GM12891 (cell line): ENCODE data around the gene HNRNPAB.

Experiments
- DNase-seq: peaks from one replicate; pipeline ENCODE4 v3.0.0; 2011; ENCODE audit warnings: low spot score; ENCODE audit not compliant: insufficient read length
- FAIRE-seq: peaks from 2 replicates; lab custom pipeline; 2011; peaks lifted over from hg19 to GRCh38; lab: Jason Lieb, UNC
- PAX5 ChIP-seq: IDR thresholded peaks from 2 replicates; pipeline ENCODE4 v1.6.1; 2011; ENCODE audit warnings: low read length, moderate library complexity, mild to moderate bottlenecking; ENCODE audit not compliant: insufficient read depth, severe bottlenecking
- POLR2A ChIP-seq: IDR thresholded peaks from 2 replicates; pipeline ENCODE4 v1.6.1; 2011; ENCODE audit warnings: low read depth, low read length, control low read depth
- POLR2AphosphoS5 ChIP-seq: IDR thresholded peaks from 2 replicates; pipeline ENCODE4 v1.6.1; 2011; ENCODE audit warnings: low read depth, low read length, control low read depth
- POU2F2 ChIP-seq: IDR thresholded peaks from 2 replicates; pipeline ENCODE4 v1.6.1; 2011; ENCODE audit warnings: low read depth, mild to moderate bottlenecking, control low read depth, low read length, moderate library complexity
- SPI1 ChIP-seq: IDR thresholded peaks from 2 replicates; pipeline ENCODE4 v1.6.1; 2011; ENCODE audit warnings: low read depth, low read length, control low read depth
- TAF1 ChIP-seq: IDR thresholded peaks from 2 replicates; pipeline ENCODE4 v1.6.1; 2011; ENCODE audit warnings: low read depth, low read length, control low read depth

HNRNPAB gene

DNA sequence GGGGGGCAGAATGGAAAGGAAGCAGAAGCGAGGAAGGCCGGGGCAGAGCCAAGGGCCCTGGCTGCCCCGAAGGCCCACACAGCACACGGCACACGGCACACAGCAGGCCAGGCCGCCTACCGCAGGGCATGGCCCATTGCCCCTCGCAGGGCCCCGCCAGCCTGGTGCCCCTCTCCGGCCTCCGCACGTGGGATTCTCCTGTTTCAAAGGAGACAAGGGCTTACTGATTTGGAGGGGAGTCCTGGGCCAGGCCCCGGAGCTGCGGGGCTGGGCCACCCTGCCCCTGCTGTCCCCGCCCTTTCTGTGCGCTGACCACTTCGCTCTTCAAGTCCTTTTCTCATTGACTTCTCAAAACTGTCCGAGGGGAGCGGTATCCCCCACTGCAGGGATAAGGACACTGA, 36.0 kb downstream of the HNRNPAB start:
- no peak for TF ChIP-seq PAX5
- TF ChIP-seq POLR2AphosphoS5, result no peak
- TF ChIP-seq TAF1, result no peak
- FAIRE-seq (no peak), DNase-seq (no peak)

- DNase-seq (no peak), FAIRE-seq (peak; percentile 82)
- no peak for TF ChIP-seq POU2F2
- peak; percentile 28; the same call in 1 of the 2 replicates for TF ChIP-seq SPI1
Measured at GRCh38 chr5:178240766-178241165, 36.4 kb downstream of the HNRNPAB start.

GRCh38 chr5:178241231-178241663, 36.9 kb downstream of the HNRNPAB start:
- TF ChIP-seq TAF1 (no peak), PAX5 (no peak), POLR2A (no peak), POU2F2 (no peak), SPI1 (no peak), POLR2AphosphoS5 (no peak)
- FAIRE-seq, result no peak
- DNase-seq, result no peak

GRCh38 chr5:178241688-178242231, 37.4 kb downstream of the HNRNPAB start:
- FAIRE-seq, result peak; percentile 51
- TF ChIP-seq POLR2A (no peak), PAX5 (no peak), POU2F2 (no peak), POLR2AphosphoS5 (no peak), TAF1 (no peak), SPI1 (no peak)
- no peak for DNase-seq

DNA sequence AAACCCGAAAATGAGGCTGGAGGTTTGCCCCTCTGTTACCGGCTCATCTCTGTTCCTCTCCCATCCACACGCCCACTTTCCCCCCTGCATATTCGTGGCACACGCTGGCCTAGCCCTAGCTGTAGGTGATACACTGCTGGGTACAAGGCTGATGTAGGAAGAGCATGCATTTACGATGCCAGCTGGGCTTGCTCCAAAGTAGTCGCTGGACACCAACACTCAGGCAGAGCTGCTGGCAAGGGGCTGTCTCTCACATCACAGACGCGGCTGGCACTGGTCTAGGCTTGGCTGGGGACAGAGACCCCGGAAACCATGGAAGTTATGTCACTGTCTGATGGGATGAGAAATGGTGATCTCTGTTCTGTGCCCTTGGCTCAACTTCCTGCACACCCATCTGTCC, 38.1 kb downstream of the HNRNPAB start:
- no peak for DNase-seq
- no peak for FAIRE-seq
- TF ChIP-seq TAF1, result no peak
- TF ChIP-seq PAX5, result no peak
- TF ChIP-seq POLR2AphosphoS5, result no peak
- TF ChIP-seq POU2F2, result no peak
- TF ChIP-seq SPI1, result no peak

DNA sequence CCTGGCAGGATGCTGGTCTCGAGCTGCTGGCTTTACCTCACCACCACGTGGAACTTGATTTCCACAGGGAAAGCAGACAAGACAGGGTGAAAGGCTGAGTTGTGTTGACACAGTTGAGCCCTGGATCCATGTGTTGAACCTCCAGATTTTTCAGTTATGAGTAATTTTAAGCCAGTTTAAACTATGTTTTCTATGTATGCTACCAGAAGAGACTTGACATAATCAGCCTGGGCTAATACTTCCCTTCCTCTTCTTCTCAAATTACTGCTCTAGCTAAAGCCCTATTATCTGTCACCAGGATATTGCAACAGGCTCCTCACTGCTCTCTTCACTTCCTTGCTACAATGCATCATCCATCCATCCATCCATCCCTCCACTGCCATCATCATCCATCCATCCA, 40.2 kb downstream of the HNRNPAB start:
- DNase-seq (no peak), FAIRE-seq (no peak)
- TF ChIP-seq POU2F2, result no peak
- no peak for TF ChIP-seq PAX5
- TF ChIP-seq SPI1, result no peak
- TF ChIP-seq TAF1, result no peak

DNA sequence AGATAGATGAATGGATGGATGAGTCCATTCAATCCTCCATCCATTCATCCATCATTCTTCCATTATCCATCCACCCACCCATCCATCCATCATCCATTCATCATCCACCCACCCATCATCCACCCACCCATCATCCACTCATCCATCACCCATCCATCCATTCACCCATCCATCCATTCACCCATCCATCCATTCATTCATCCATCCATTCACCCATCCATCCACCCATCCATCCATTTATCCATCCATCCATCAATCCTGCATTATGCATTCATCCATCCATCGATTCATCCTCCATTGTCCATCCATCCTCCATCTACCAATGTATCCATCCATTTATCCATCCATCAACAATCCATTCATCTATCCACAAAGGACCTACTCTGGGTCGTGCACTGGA, 41.1 kb downstream of the HNRNPAB start:
- FAIRE-seq (no peak), DNase-seq (no peak)
- no peak for TF ChIP-seq POLR2A
- no peak for TF ChIP-seq SPI1
- TF ChIP-seq PAX5, result no peak
- TF ChIP-seq POU2F2, result no peak
- TF ChIP-seq TAF1, result no peak
- no peak for TF ChIP-seq POLR2AphosphoS5

- no peak for DNase-seq
- no peak for FAIRE-seq
- TF ChIP-seq POLR2A (no peak), SPI1 (no peak), POLR2AphosphoS5 (no peak), TAF1 (no peak), POU2F2 (no peak), PAX5 (no peak)
Measured at GRCh38 chr5:178246624-178247279, 42.4 kb downstream of the HNRNPAB start.

DNA sequence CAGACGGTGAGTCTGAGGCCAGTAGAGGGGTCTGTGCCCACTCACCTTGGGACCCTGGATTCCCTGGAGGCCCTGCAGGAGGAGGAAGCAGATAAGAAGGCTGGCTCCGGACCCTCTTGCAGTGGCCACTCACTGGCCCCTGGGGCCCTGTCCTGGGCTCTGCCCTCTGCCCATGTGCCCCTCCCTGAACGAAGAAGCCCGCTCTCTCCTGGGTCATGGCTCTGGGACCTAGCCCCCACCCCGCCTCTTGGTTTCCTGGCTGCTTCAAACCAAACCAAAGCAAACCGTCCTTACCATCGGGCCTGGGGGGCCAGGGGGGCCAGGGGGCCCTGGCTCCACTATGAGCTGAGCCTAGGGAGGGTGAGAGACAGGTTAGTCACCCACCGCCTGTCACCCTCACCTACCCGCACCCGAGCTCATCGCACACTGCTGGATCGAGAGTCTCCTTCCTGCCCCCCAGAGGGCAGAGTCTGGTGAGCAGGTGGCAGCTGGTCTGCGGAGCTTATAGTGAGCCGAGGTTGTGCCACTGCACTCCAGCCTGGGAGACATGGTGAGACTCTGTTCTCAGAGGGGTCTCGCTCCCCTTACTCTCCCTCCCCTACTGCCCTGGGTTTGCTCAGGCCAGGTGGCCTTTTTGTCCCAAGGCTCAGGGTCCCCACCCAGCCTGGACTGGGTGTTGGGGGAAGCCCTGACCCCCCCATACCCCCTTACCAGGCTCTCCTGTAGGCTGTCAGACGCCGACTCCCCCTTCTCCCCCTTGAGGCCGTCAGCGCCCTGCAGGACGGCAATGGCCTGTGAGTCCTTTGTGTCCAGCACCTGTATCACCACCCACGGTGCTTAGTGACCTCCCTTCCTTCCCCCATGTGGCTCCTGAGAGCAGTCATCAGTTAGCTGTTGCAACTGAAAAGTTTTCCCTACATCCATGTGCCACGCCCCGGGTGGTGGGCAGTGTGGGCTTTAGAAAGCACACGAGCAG, 43.4 kb downstream of the HNRNPAB start:
- TF ChIP-seq PAX5 (no peak), TAF1 (no peak), POU2F2 (no peak), POLR2A (no peak), SPI1 (no peak), POLR2AphosphoS5 (no peak)
- DNase-seq (no peak), FAIRE-seq (peak; percentile 66)
